Measurements from ENCODE around the gene PTGFR.

- no peak for TF ChIP-seq EZH2phosphoT487 (IDR thresholded peaks at IDR 0.05; ENCODE audit: low read depth, severe bottlenecking, unreplicated experiment)
- TF ChIP-seq, protein P1, sequence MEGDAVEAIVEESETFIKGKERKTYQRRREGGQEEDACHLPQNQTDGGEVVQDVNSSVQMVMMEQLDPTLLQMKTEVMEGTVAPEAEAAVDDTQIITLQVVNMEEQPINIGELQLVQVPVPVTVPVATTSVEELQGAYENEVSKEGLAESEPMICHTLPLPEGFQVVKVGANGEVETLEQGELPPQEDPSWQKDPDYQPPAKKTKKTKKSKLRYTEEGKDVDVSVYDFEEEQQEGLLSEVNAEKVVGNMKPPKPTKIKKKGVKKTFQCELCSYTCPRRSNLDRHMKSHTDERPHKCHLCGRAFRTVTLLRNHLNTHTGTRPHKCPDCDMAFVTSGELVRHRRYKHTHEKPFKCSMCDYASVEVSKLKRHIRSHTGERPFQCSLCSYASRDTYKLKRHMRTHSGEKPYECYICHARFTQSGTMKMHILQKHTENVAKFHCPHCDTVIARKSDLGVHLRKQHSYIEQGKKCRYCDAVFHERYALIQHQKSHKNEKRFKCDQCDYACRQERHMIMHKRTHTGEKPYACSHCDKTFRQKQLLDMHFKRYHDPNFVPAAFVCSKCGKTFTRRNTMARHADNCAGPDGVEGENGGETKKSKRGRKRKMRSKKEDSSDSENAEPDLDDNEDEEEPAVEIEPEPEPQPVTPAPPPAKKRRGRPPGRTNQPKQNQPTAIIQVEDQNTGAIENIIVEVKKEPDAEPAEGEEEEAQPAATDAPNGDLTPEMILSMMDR (IDR thresholded peaks at IDR 0.05; ENCODE audit: poor library complexity), result no peak
Observed at GRCh38 chr1:78561856-78562255, 71.1 kb downstream of the PTGFR start.
